Upper lobe of left lung (tissue), 6 donors: ENCODE data around the gene MRPL2. TPM values are rescaled to one million over a fixed set of nuclear protein-coding genes. Genes with fewer than 3 reads are reported as not detected.

Experiments
- ATAC-seq, 2 donors: fragments of 200-7000 bp; cut with Tn5 transposase; one replicate each; pipeline ENCODE4 v1.9.1; 2022; ENCODE audit warnings: mild to moderate bottlenecking in 2 of 2, moderate library complexity in 2 of 2; ENCODE audit not compliant: low FRiP score in 2 of 2
- DNase-seq, 2 donors: peaks; one replicate each; pipeline ENCODE4 v3.0.0-alpha.2; 2019 to 2020
- H3K27ac ChIP-seq, 4 donors: fragments of 200-600 bp; sonication (generic); one replicate each; pipeline ENCODE4 v1.5.1; 2016 to 2019
- H3K27me3 ChIP-seq, 4 donors: fragments of 200-600 bp; sonication (generic); one replicate each; pipeline ENCODE4 v1.5.1; 2017 to 2019
- H3K36me3 ChIP-seq, 4 donors: fragments of 200-600 bp; sonication (generic); one replicate each; pipeline ENCODE4 v1.5.1; 2016 to 2019
- H3K4me1 ChIP-seq, 4 donors: fragments of 200-600 bp; sonication (generic); one replicate each; pipeline ENCODE4 v1.5.1; 2018 to 2019
- H3K4me3 ChIP-seq, 4 donors: fragments of 200-600 bp; sonication (generic); one replicate each; pipeline ENCODE4 v1.5.1; 2017 to 2019; ENCODE audit warnings: mild to moderate bottlenecking in 2 of 4, moderate library complexity in 1 of 4
- H3K9me3 ChIP-seq, 4 donors: fragments of 200-600 bp; sonication (generic); one replicate each; pipeline ENCODE4 v1.5.1; 2018 to 2019
- EP300 ChIP-seq, 4 donors: sonication (generic); formaldehyde crosslinking; IDR thresholded peaks; one replicate each; pipeline ENCODE4 v1.5.1; 2017; ENCODE audit warnings: antibody characterized with exemption in 4 of 4, control low read depth in 2 of 4
- POLR2A ChIP-seq, 4 donors: fragments of 450-650 bp; IDR thresholded peaks; one replicate each; pipeline ENCODE4 v1.5.1; 2016 to 2017; ENCODE audit warnings: antibody characterized with exemption in 4 of 4, mild to moderate bottlenecking in 2 of 4
- POLR2AphosphoS5 ChIP-seq, 2 donors: sonication (generic); formaldehyde crosslinking; IDR thresholded peaks; one replicate each; pipeline ENCODE4 v1.5.1; 2017; ENCODE audit warnings: antibody characterized with exemption in 2 of 2
- WGBS, 2 donors: methylation state at CpG; one replicate each; pipeline ENCODE4 v1.1.5; 2017 to 2018; 5-methylcytosine and 5-hydroxymethylcytosine counted together
- total RNA-seq, 6 donors: library from RNA; depleted of rRNA in 4 of 6; stranded (reverse); fragments of >200 nt in 4 of 6; gene quantifications; one replicate each; pipeline versions ENCODE4 v1.1.0 to v1.2.1, GENCODE V29; 2016 to 2021
- TF ChIP-seq, protein P1 (sequence below), 6 experiments: fragments of 450-650 bp in 4 of 6; fragments of 200-600 bp in 2 of 6; sonication (generic) in 2 of 6; IDR thresholded peaks; one replicate each; pipeline ENCODE4 v1.5.1; 2016 to 2019; ENCODE audit warnings: antibody characterized with exemption in 6 of 6
- donor health status: DM: no; HTN: no; CAD: no; lungs with moderate emphysema.
- donor health status: DM: no; HTN: yes; CAD: no; lungs with severe emphysema.

MRPL2 gene
- total RNA-seq, 6 donors from 2014 or later: 17.2 to 58.2 (median 30.7) TPM

DNA sequence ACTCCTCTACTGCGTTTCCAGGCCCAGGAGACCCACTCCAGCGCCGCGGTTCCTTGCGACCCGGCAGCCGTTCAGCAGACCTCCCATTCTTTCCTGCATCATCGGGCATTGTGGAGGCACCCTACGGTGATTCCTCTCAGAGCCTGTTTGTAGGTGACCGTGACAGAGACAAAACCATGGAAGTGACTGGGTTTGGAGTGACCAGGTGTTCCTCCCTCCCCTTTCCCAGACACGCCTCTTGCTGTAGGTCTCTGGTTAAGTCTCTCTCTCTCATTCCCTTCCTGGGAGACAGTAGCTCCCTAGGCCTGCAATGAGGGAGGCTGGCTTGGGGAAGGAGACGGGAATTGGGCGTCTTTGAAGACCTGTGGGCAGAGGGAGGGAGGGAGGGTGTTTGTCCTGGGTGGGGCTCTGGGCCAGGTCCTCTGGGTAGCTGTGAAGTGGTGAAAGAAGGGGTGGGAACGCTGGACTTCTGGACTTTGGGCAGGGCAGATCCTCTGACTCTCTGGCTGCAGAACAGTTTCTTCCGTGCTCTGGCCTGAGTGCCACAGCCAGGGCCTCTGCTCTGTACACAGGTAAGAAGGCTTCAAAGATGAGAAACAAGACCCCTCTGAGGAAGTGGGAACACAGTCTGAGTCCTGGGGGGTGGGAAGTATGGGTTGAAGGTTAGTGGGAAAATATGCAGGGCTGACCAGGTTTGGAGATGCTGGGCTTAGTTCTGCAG is 960 bp upstream of the MRPL2 start:
- Histone ChIP-seq H3K36me3 (peaks cover 4 to 38% (median 18%) of the 10 kb centered on the region in 4 donors), H3K4me1 (peaks cover 20 to 29% (median 25%) of the 10 kb centered on the region in 4 donors), H3K4me3 (peak overlapping the region; percentile 43 to 79 (median 76)), H3K27ac (peak overlapping the region; percentile 80 to 93 (median 92)), H3K9me3 (no peaks in the 10 kb centered on the region), H3K27me3 (no peaks in the 10 kb centered on the region)
- ATAC-seq (peak; percentile 7 to 61), DNase-seq (peak in 1 of 2 donors; percentile 65)
- WGBS, 2 donors: 12 to 24% methylated on average over 7 to 14 of the region's 15 CpGs
- TF ChIP-seq, protein P1, sequence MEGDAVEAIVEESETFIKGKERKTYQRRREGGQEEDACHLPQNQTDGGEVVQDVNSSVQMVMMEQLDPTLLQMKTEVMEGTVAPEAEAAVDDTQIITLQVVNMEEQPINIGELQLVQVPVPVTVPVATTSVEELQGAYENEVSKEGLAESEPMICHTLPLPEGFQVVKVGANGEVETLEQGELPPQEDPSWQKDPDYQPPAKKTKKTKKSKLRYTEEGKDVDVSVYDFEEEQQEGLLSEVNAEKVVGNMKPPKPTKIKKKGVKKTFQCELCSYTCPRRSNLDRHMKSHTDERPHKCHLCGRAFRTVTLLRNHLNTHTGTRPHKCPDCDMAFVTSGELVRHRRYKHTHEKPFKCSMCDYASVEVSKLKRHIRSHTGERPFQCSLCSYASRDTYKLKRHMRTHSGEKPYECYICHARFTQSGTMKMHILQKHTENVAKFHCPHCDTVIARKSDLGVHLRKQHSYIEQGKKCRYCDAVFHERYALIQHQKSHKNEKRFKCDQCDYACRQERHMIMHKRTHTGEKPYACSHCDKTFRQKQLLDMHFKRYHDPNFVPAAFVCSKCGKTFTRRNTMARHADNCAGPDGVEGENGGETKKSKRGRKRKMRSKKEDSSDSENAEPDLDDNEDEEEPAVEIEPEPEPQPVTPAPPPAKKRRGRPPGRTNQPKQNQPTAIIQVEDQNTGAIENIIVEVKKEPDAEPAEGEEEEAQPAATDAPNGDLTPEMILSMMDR (IDR thresholded peaks at IDR 0.05): no peak
- no peak for TF ChIP-seq EP300 (IDR thresholded peaks at IDR 0.05)
- peak in 1 of 2 donors; percentile 27 for TF ChIP-seq POLR2AphosphoS5 (IDR thresholded peaks at IDR 0.05)
- peak in 1 of 4 donors; percentile 17 for TF ChIP-seq POLR2A (IDR thresholded peaks at IDR 0.05)

DNA sequence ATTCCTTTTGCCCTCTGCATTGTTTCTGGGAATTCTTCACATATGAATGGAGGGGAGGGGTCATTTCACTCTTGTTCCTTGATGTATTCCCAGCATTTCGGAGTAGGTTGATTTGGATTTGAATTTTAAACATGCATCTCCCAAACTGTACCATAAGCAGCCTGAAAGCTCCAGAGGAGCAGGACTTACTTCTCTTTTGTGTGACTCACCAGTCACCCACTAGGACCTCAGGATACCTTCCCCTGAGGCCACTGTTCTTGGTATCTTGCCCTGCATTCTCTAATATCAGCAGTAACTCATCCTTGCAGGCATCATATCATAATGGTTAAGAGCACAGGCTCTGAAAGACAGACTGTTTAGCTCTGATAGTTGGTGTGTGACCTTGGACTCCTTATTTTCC is 703 bp downstream of the MRPL2 start:
- Histone ChIP-seq H3K4me1 (peaks cover 27 to 35% (median 30%) of the 10 kb centered on the region in 4 donors), H3K36me3 (peaks cover 4 to 30% (median 18%) of the 10 kb centered on the region in 4 donors), H3K4me3 (peak overlapping the region; percentile 74 to 95 (median 78)), H3K27me3 (no peaks in the 10 kb centered on the region), H3K27ac (peak overlapping the region; percentile 80 to 93 (median 92)), H3K9me3 (no peaks in the 10 kb centered on the region)
- WGBS, 2 donors: 60 to 79% methylated on average over 1 of the region's 1 CpG
- ATAC-seq: no peak
- TF ChIP-seq, protein P1 (IDR thresholded peaks at IDR 0.05): no peak
- TF ChIP-seq POLR2AphosphoS5 (IDR thresholded peaks at IDR 0.05) (no peak), EP300 (IDR thresholded peaks at IDR 0.05) (no peak), POLR2A (IDR thresholded peaks at IDR 0.05) (no peak)
- no peak for DNase-seq

DNA sequence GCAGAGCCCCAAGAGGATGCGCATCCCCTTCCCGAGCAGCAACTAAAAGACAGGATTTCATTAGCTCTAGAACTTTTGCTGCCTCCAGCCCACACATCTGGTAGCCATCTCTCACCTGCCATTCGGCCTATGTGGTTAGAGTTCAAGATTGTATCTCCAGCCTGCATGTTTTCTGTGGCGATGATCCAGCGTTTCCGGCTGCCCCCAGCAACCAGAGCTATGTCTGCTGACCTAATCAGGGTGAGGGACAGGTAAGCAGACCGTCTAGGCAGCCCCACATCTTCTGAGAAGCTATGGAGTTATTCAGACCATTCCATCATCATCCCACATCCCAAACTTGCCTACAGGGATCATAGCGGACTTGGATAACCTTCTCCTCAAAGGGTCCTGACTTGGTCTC is 3.3 kb downstream of the MRPL2 start:
- WGBS, 2 donors: 90 to 98% methylated on average over 7 to 8 of the region's 8 CpGs
- Histone ChIP-seq H3K36me3 (peaks cover 4 to 25% (median 18%) of the 10 kb centered on the region in 4 donors), H3K9me3 (no peaks in the 10 kb centered on the region), H3K27me3 (no peaks in the 10 kb centered on the region), H3K27ac (no peak overlapping the region), H3K4me3 (no peak overlapping the region), H3K4me1 (peaks cover 35 to 47% (median 38%) of the 10 kb centered on the region in 4 donors)
- no peak for TF ChIP-seq POLR2AphosphoS5 (IDR thresholded peaks at IDR 0.05)
- TF ChIP-seq, protein P1 (IDR thresholded peaks at IDR 0.05): no peak
- ATAC-seq: no peak
- no peak for DNase-seq

DNA sequence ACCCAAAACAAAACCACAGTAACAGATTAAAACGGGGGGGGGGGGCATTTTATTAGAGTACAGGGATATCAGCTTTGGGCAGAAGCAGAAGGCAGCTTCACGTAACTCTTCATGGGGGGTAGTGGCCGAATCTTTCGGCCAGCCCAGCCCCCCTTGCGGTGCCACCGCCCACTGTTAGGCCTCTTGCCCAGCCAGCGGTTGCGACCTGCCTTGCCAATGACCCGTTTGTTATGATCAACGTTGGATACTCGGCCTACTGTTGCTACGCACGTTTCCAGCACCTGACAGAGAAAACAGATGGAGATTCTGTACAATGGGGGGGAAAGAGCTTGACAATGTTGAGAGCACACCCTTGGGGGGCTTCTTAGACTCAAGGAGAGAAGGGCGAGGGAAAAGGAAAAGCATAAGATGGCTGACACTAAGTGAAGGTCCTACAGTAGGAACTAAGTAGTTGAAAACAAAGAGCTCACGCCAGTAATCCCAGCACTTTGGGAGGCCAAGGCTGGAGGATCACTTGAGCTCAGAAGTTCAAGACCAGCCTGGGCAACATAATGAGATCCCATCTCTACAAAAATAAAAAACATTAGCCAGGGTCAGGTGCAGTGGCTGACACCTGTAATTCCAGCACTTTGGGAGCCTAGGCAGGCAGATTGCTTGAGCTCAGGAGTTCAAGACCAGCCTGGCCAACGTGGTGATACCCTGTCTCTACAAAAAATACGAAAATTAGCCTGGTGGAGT is 4.9 kb downstream of the MRPL2 start:
- ATAC-seq: no peak
- H3K9me3 ChIP-seq: no peaks in the 10 kb centered on the region
- no peak for TF ChIP-seq POLR2A (IDR thresholded peaks at IDR 0.05)
- 70 to 72% methylated on average over 17 of the region's 17 CpGs for WGBS, 2 donors
- H3K27me3 ChIP-seq: no peaks in the 10 kb centered on the region
- DNase-seq: peak in 1 of 2 donors; percentile 82
- H3K4me1 ChIP-seq: peaks cover 26 to 35% (median 28%) of the 10 kb centered on the region in 4 donors
- H3K27ac ChIP-seq: peak overlapping the region; percentile 83 to 94 (median 90)
- H3K4me3 ChIP-seq: peak overlapping the region in 3 of 4 donors; percentile 66 to 89 (median 76)
- peaks cover 4 to 34% (median 24%) of the 10 kb centered on the region in 4 donors for H3K36me3 ChIP-seq

DNA sequence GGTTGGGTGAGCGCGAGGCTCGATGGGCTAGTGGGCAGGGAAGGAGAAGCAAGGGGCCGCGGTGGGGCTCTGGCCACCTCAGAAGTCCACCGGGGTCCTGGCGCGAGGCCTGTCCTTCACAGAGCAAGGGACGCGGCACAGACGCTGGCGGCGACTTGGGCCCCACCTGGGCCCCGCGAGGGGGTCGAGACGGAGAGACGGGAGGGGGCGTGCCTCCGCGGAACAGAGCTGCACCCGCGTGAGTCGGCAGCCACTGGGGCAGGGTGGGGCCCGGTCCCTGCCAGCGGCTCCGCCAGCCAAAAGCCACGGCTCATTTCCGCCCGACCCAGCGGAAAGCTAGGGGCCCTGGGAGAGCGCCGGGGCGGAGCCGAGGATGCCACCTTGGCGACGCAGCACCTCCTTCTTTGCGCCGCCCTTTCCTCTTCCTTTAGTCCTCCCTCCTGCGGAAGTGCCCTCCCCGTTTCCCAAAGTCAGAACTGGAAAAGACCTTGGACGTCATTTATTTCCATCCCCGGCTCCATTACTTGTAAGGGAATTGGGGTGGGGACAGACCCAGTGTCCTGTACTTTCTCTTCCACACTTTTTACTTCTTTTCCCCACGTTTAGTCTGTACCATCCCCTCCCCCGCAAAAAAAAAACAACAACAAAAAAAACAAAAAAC is 5.6 kb downstream of the MRPL2 start, which contains the start of gene CUL7:
CUL7 (minus strand) TSS at position 307 of the 661 bp plus-strand sequence. CDS start 1,063 bp downstream, outside the sequence.
- Histone ChIP-seq H3K27me3 (no peaks in the 10 kb centered on the region), H3K27ac (peak within 1 kb of the TSS; percentile 83 to 94 (median 90)), H3K36me3 (peaks cover 4 to 41% (median 28%) of the 10 kb centered on the region in 4 donors), H3K4me3 (peak within 1 kb of the TSS; percentile 62 to 89 (median 71)), H3K9me3 (no peaks in the 10 kb centered on the region), H3K4me1 (peaks cover 23 to 34% (median 25%) of the 10 kb centered on the region in 4 donors)
- TF ChIP-seq, protein P1 (IDR thresholded peaks at IDR 0.05): peak in 2 of 6 experiments; percentile 5 to 12
- TF ChIP-seq POLR2AphosphoS5 (IDR thresholded peaks at IDR 0.05) (peak; percentile 82 to 91), EP300 (IDR thresholded peaks at IDR 0.05) (peak in 1 of 4 donors; percentile 37), POLR2A (IDR thresholded peaks at IDR 0.05) (peak in 2 of 4 donors; percentile 47 to 89)
- WGBS, 2 donors: 2 to 4% methylated on average over 16 to 42 of the region's 45 CpGs
- peak; percentile 96 for DNase-seq
- peak; percentile 97 for ATAC-seq
